Mesenchymal stem cell (in vitro differentiated cells and primary cell): Measurements from ENCODE around the gene CUX1.
A peak's percentile ranks its signal among the peaks of the same experiment; 100 is the strongest.

Source experiments
- DNase-seq: peaks from one replicate; pipeline ENCODE4 v3.0.0-alpha.2; 2013
- H2AFZ ChIP-seq: one replicate; pipeline ENCODE4 v1.6.1; 2013; ENCODE audit warnings: low read depth, mild to moderate bottlenecking, control low read depth, inconsistent platforms, low read length, moderate library complexity
- H2AK5ac ChIP-seq: 2 replicates; pipeline ENCODE4 v1.6.1; 2013; ENCODE audit warnings: low read length, moderate library complexity, mild to moderate bottlenecking, inconsistent platforms; ENCODE audit not compliant: severe bottlenecking
- H2BK120ac ChIP-seq: one replicate; pipeline ENCODE4 v1.6.1; 2013; ENCODE audit warnings: low read depth, mild to moderate bottlenecking, inconsistent platforms, low read length, moderate library complexity
- H2BK12ac ChIP-seq, 2 experiments: one replicate each; pipeline ENCODE4 v1.6.1; 2013; ENCODE audit warnings: inconsistent platforms in 2 of 2, low read length in 2 of 2, mild to moderate bottlenecking in 2 of 2, moderate library complexity in 2 of 2, control low read depth in 1 of 2
- H2BK15ac ChIP-seq: one replicate; pipeline ENCODE4 v1.6.1; 2013; ENCODE audit warnings: mild to moderate bottlenecking, low read depth, inconsistent platforms; ENCODE audit not compliant: poor library complexity, severe bottlenecking
- H2BK5ac ChIP-seq: 2 replicates; pipeline ENCODE4 v1.6.1; 2013; ENCODE audit warnings: low read depth, mild to moderate bottlenecking, low read length, control low read depth, inconsistent platforms; ENCODE audit not compliant: poor library complexity, severe bottlenecking
- H3K14ac ChIP-seq, 2 experiments: one replicate each; pipeline ENCODE4 v1.6.1; 2013; ENCODE audit warnings: inconsistent platforms in 2 of 2, low read length in 2 of 2, control low read depth in 1 of 2, mild to moderate bottlenecking in 1 of 2, moderate library complexity in 1 of 2
- H3K18ac ChIP-seq, 2 experiments: one replicate each; pipeline ENCODE4 v1.6.1; 2013; ENCODE audit warnings: inconsistent platforms in 2 of 2, low read length in 2 of 2, control low read depth in 1 of 2, low read depth in 1 of 2, mild to moderate bottlenecking in 1 of 2
- H3K23ac ChIP-seq, 2 experiments: one replicate each; pipeline ENCODE4 v1.6.1; 2013; ENCODE audit warnings: inconsistent platforms in 2 of 2, low read length in 2 of 2, mild to moderate bottlenecking in 2 of 2, moderate library complexity in 2 of 2, control low read depth in 1 of 2
- H3K27ac ChIP-seq: 2 replicates; pipeline ENCODE4 v1.5.1; 2013; ENCODE audit warnings: mild to moderate bottlenecking, moderate library complexity, low read length, control low read depth, inconsistent platforms; ENCODE audit not compliant: poor library complexity, severe bottlenecking
- H3K27me3 ChIP-seq, 2 experiments: 2 replicates each; pipeline versions ENCODE4 v1.6.1 to v1.7.0; 2013; ENCODE audit warnings: low read length in 2 of 2, mild to moderate bottlenecking in 2 of 2, moderate library complexity in 2 of 2, control low read depth in 1 of 2, inconsistent platforms in 1 of 2; ENCODE audit not compliant: control insufficient read depth in 1 of 2, insufficient read depth in 1 of 2
- H3K36me3 ChIP-seq, 2 experiments: 2 replicates each; pipeline versions ENCODE4 v1.6.1 to v1.7.0; 2013; ENCODE audit warnings: low read length in 2 of 2, control low read depth in 1 of 2, inconsistent platforms in 1 of 2, low read depth in 1 of 2, mild to moderate bottlenecking in 1 of 2; ENCODE audit not compliant: insufficient read depth in 2 of 2, control insufficient read depth in 1 of 2
- H3K4ac ChIP-seq, 2 experiments: one replicate each; pipeline ENCODE4 v1.6.1; 2013; ENCODE audit warnings: inconsistent platforms in 2 of 2, low read length in 2 of 2, mild to moderate bottlenecking in 2 of 2, moderate library complexity in 2 of 2, control low read depth in 1 of 2, low read depth in 1 of 2
- H3K4me1 ChIP-seq: 2 replicates; pipeline ENCODE4 v1.6.1; 2013; ENCODE audit warnings: low read depth, low read length, control low read depth; ENCODE audit not compliant: control insufficient read depth, insufficient read depth
- H3K4me2 ChIP-seq: 2 replicates; pipeline ENCODE4 v1.6.1; 2013; ENCODE audit warnings: low read length, mild to moderate bottlenecking, inconsistent platforms; ENCODE audit not compliant: poor library complexity, severe bottlenecking
- H3K4me3 ChIP-seq, 2 experiments: 2 replicates each; pipeline versions ENCODE4 v1.5.1 to v1.7.0; 2013; ENCODE audit warnings: low read length in 2 of 2, mild to moderate bottlenecking in 2 of 2, control low read depth in 1 of 2, low read depth in 1 of 2; ENCODE audit not compliant: insufficient read depth in 1 of 2
- H3K79me1 ChIP-seq: replicated peaks from 2 replicates; pipeline ENCODE4 v1.6.1; 2013; ENCODE audit warnings: mild to moderate bottlenecking, control low read depth, low read length, inconsistent platforms; ENCODE audit not compliant: poor library complexity, severe bottlenecking
- H3K9ac ChIP-seq: 2 replicates; pipeline ENCODE4 v1.7.0; 2013; ENCODE audit warnings: mild to moderate bottlenecking, low read length, moderate library complexity
- H3K9me3 ChIP-seq: 2 replicates; pipeline ENCODE4 v1.7.0; 2013; ENCODE audit warnings: mild to moderate bottlenecking, low read length; ENCODE audit not compliant: control insufficient read depth
- H4K8ac ChIP-seq: one replicate; pipeline ENCODE4 v1.6.1; 2013; ENCODE audit warnings: inconsistent platforms, mild to moderate bottlenecking, low read length, moderate library complexity
- H4K91ac ChIP-seq: one replicate; pipeline ENCODE4 v1.6.1; 2013; ENCODE audit warnings: mild to moderate bottlenecking, low read length, inconsistent platforms
- WGBS: methylation state at CpG from one replicate; pipeline ENCODE4 v1.1.7; 2013; ENCODE audit warnings: mixed read lengths; 5-methylcytosine and 5-hydroxymethylcytosine counted together

Gene CUX1

DNA sequence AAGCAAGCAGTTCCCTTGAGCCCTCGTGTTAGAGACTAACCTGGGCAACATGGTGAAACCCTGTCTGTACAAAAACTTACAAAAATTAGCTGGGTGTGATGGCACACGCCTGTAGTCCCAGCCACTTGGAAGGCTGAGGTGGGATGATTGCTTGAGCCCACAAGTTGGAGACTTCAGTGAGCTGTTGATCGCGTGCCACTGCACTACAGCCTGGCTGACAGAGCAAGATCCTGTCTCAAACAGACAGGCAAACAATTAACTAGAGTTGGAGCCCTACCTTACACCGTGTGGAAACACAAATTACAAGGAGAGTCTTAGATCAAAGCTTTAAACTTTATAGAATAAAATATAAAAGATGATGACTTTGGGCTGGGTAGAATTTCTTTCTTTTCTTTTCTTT is 219.5 kb downstream of the CUX1 start:
- Histone ChIP-seq H2BK15ac (no peak overlapping the region), H3K14ac (no peak overlapping the region)
- 99% methylated on average over 4 of the region's 5 CpGs for WGBS

DNA sequence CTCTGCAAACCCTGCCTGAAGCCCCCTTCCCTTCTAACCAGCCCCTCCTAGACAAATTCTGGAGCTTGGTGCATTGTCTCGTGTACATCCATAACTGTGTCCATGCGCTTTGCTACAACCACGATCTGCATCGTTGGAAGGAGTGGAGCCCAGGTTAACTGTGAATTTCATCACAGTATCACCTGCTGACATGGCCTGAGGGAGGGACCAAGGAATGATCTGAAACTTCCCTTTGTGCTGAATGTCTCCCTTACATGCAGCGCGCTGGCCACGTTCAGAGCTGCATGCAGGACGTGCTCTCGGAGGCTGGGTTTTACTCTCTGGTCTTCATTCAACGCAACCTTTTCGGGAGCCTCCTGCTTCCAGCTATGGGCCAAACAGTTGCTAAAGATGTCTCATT is 222.3 kb downstream of the CUX1 start:
- Histone ChIP-seq H2BK15ac (no peak overlapping the region), H2BK5ac (no peak overlapping the region), H3K36me3 (peaks cover 0 to 3% of the 10 kb centered on the region in 2 experiments), H3K9me3 (no peaks in the 10 kb centered on the region), H3K9ac (no peak overlapping the region), H2BK12ac (no peak overlapping the region), H3K4me3 (no peak overlapping the region), H2BK120ac (no peak overlapping the region), H4K8ac (no peak overlapping the region), H3K4me1 (peaks cover 4% of the 10 kb centered on the region), H3K4me2 (no peak overlapping the region), H3K27me3 (no peaks in the 10 kb centered on the region), H2AK5ac (no peak overlapping the region), H3K79me1 (peaks cover 16% of the 10 kb centered on the region), H3K27ac (no peak overlapping the region), H2AFZ (no peak overlapping the region), H3K18ac (no peak overlapping the region), H4K91ac (peak overlapping the region; percentile 16), H3K14ac (no peak overlapping the region), H3K23ac (no peak overlapping the region), H3K4ac (no peak overlapping the region)
- WGBS, result 97% methylated on average over 11 of the region's 11 CpGs
- DNase-seq, result no peak

More for the DNA sequence above, 219.5 kb downstream of the CUX1 start:
- Histone ChIP-seq H3K27me3 (no peaks in the 10 kb centered on the region), H2BK5ac (no peak overlapping the region), H2AFZ (no peak overlapping the region), H3K23ac (no peak overlapping the region), H3K9me3 (no peaks in the 10 kb centered on the region), H3K79me1 (peaks cover 12% of the 10 kb centered on the region), H2AK5ac (no peak overlapping the region), H3K4ac (no peak overlapping the region), H3K4me1 (peaks cover under 1% of the 10 kb centered on the region), H3K36me3 (peaks cover 0 to 3% of the 10 kb centered on the region in 2 experiments), H3K4me3 (no peak overlapping the region), H3K18ac (no peak overlapping the region), H2BK12ac (no peak overlapping the region), H3K9ac (no peak overlapping the region), H2BK120ac (no peak overlapping the region), H3K27ac (no peak overlapping the region), H4K8ac (no peak overlapping the region), H4K91ac (no peak overlapping the region), H3K4me2 (no peak overlapping the region)
- DNase-seq, result no peak

DNA sequence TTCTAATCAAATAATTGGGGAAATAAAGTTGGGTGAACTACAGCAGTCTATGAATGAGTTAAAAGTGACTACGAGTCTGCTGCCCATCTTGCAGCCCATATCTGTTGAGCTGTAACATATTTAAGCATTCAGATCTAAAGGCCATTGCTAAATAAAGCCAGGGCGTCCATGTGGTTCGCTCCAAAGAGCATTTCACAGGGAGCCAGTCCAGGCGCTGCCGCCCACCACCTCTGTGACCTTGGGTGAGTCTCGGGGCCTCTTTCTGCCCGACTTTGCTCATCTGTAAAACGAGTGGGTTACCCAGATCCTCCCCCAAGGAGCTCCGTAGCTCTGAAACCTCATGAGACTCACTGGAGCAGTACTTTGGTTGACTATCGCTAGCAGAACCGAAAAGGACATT is 223.1 kb downstream of the CUX1 start:
- Histone ChIP-seq H3K36me3 (peaks cover 0 to 3% of the 10 kb centered on the region in 2 experiments), H3K4me3 (no peak overlapping the region), H3K23ac (no peak overlapping the region), H2BK12ac (no peak overlapping the region), H3K9me3 (no peaks in the 10 kb centered on the region), H3K4ac (no peak overlapping the region), H2BK5ac (no peak overlapping the region), H3K79me1 (peaks cover 17% of the 10 kb centered on the region), H3K4me2 (no peak overlapping the region), H2AK5ac (no peak overlapping the region), H2BK120ac (no peak overlapping the region), H4K91ac (no peak overlapping the region), H3K9ac (no peak overlapping the region), H3K14ac (no peak overlapping the region), H4K8ac (no peak overlapping the region), H2AFZ (no peak overlapping the region), H2BK15ac (no peak overlapping the region), H3K18ac (no peak overlapping the region), H3K27me3 (no peaks in the 10 kb centered on the region), H3K4me1 (peaks cover 5% of the 10 kb centered on the region), H3K27ac (no peak overlapping the region)
- no peak for DNase-seq
- WGBS, result 94% methylated on average over 11 of the region's 11 CpGs

DNA sequence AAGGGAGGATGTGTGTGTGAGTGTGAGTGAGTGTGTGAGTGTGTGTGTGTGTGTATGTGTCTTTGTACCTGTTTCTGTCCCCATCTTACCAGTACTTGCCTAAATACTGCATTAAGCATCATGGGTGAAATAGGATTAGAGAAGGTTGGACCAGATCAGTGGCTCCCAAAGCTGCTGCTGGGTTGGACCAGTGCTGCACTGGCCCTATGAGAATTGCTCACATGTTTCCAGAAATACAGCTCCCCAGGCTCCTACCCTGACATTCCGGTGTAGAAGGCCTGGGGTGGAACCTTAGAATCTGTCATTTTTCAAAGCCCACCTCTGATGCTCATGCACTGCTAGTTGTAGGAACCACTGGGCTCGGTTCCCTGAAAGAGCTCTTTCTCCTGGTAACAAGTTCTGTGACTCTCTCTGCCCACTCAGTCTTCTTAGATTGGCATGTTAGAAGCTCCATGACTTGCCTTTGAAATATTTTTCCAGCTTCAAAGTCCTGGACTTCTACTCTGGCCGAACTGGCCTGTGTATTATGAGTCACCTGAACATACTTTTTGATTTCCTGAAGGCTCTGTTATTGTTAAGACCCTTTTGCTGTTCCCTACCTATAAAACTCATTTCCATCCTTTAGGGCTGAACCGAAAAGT is 224.7 kb downstream of the CUX1 start:
- H3K79me1 ChIP-seq, result peaks cover 26% of the 10 kb centered on the region
- H2BK15ac ChIP-seq, result no peak overlapping the region
- H3K18ac ChIP-seq, result no peak overlapping the region
- H3K36me3 ChIP-seq, result peaks cover 0 to 3% of the 10 kb centered on the region in 2 experiments
- H3K27me3 ChIP-seq, result no peaks in the 10 kb centered on the region
- no peak overlapping the region for H3K14ac ChIP-seq
- no peak overlapping the region for H2AK5ac ChIP-seq
- H3K4me1 ChIP-seq, result peaks cover 5% of the 10 kb centered on the region
- no peak overlapping the region for H4K91ac ChIP-seq
- H2BK120ac ChIP-seq, result no peak overlapping the region
- no peaks in the 10 kb centered on the region for H3K9me3 ChIP-seq
- no peak overlapping the region for H3K4ac ChIP-seq
- H2BK12ac ChIP-seq, result no peak overlapping the region
- H3K9ac ChIP-seq, result no peak overlapping the region
- no peak overlapping the region for H3K23ac ChIP-seq
- H3K27ac ChIP-seq, result no peak overlapping the region
- WGBS, result 79% methylated on average over 4 of the region's 4 CpGs
- H4K8ac ChIP-seq, result no peak overlapping the region
- H3K4me2 ChIP-seq, result no peak overlapping the region
- H3K4me3 ChIP-seq, result no peak overlapping the region
- H2BK5ac ChIP-seq, result no peak overlapping the region
- peak; percentile 30 for DNase-seq
- H2AFZ ChIP-seq, result no peak overlapping the region
